ENCODE measurements around the gene STUM. TPM values are rescaled to one million over a fixed set of nuclear protein-coding genes. Genes with fewer than 3 reads are reported as not detected.

Gene STUM
- total RNA-seq, 1 donor = not detected

GRCh38 chr1:226568077-226568831 lies 19.7 kb downstream of the STUM start:
- TF ChIP-seq CTCF (IDR thresholded peaks at IDR 0.05; ENCODE audit: insufficient read depth, low read length) = peak; percentile 22
- peak; percentile 74 for DNase-seq (ENCODE audit: low read depth)
- no peak overlapping the region for H3K4me3 ChIP-seq (ENCODE audit: low read depth, low read length)

GRCh38 chr1:226568975-226569741 lies 20.6 kb downstream of the STUM start:
- no peak for DNase-seq (ENCODE audit: low read depth)
- no peak for TF ChIP-seq CTCF (IDR thresholded peaks at IDR 0.05; ENCODE audit: insufficient read depth, low read length)

DNA sequence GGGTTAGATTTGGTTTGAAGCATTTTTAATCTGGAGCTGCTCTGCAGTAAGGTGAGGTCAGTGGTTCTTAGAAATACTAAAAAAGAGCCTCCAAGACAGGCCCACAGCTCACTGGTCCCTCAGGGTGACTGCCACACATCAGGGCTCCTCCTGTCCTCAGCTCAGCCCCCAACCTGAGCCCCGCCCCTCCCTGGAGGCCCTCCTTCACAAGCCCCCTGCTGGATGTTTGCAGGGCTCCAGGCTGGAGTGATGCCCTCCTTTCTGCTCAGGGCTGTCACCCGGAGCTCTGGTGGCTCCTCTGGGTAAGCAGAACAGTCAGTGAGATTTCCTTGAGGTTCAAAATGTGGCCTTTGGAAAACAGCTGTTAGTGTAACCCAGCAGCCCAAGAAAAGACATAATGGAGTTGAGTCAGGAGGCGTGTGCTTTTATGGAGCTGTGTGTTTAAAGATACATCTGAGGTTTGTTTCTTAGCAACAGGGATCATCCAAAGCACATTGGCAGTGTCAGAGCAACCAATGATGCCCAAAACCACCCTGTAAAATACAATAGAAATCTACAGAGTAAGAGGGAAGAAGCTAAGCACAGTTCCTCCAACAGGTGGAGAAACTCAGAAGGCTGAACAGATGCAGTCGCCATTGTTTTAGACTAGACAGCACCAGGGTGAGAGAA lies 21.4 kb downstream of the STUM start:
- no peak for DNase-seq (ENCODE audit: low read depth)
- H3K4me3 ChIP-seq (ENCODE audit: low read depth, low read length) = no peak overlapping the region
- TF ChIP-seq CTCF (IDR thresholded peaks at IDR 0.05; ENCODE audit: insufficient read depth, low read length) = peak; percentile 25

More at GRCh38 chr1:226568975-226569741, 20.6 kb downstream of the STUM start:
- H3K4me3 ChIP-seq (ENCODE audit: low read depth, low read length) = no peak overlapping the region

DNA sequence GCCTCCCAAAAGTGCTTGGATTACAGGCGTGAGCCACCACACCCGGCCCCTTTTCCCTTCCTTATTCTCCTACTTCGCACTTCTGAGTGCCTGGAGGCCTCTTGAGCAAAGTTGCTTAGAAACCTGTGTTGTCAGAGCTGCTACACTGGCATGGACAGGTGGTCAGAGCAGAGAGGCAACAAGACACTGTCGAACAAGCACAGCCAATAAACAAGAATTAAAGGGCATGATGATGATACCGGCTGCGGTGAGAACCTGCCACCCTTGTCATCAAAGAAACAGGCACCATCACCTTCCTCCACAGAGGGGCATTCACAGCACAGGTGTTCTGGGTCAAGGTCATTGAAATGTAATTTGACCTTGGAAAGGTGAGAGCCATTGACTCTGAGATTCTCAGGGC lies 23.3 kb downstream of the STUM start:
- no peak overlapping the region for H3K4me3 ChIP-seq (ENCODE audit: low read depth, low read length)
- no peak for DNase-seq (ENCODE audit: low read depth)
- TF ChIP-seq CTCF (IDR thresholded peaks at IDR 0.05; ENCODE audit: insufficient read depth, low read length) = no peak

DNA sequence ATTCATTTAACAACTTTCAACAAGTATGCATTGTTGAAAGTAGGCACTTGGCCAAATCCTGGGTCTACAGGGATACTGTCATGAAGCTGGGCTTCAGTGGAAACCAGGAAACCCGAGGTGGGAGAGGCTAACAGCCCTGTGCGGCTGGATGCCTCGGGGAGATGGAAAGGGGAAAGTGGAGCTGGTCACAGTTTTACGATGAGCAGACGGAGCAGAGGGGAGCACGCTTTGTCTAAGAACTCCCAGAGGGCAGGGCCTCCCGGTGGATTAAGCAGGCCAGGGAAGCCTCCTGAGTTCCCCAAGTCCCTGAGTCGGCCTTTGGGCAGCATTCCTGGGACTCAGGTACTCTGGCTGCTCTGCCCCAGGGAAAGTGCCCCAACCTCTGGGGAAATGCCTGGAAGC lies 23.8 kb downstream of the STUM start:
- DNase-seq (ENCODE audit: low read depth) = no peak
- TF ChIP-seq CTCF (IDR thresholded peaks at IDR 0.05; ENCODE audit: insufficient read depth, low read length) = no peak
- H3K4me3 ChIP-seq (ENCODE audit: low read depth, low read length) = no peak overlapping the region

DNA sequence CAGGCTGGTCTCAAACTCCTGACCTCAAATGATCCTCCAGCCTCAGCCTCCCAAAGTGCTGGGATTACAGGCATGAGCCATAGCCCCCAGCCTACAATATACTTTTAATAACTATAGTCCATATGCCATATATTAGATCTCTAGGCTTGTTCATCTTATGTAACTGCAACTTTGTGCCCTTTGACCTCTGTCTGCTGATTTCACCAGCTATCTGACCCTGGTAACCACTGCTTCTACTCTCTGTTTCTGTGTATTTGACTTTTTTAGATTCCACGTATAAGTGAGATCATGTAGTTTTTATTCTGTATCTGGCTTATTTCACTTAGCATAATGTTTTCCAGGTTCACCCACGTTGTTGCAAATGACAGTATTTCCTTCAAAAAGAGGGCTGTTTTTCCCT lies 25.5 kb downstream of the STUM start:
- H3K4me3 ChIP-seq (ENCODE audit: low read depth, low read length) = no peak overlapping the region
- DNase-seq (ENCODE audit: low read depth) = no peak
- no peak for TF ChIP-seq CTCF (IDR thresholded peaks at IDR 0.05; ENCODE audit: insufficient read depth, low read length)

Data from fibroblast of the aortic adventitia (primary cell).